Measurements from ENCODE around the gene CLMP.

The CLMP gene, protein sequence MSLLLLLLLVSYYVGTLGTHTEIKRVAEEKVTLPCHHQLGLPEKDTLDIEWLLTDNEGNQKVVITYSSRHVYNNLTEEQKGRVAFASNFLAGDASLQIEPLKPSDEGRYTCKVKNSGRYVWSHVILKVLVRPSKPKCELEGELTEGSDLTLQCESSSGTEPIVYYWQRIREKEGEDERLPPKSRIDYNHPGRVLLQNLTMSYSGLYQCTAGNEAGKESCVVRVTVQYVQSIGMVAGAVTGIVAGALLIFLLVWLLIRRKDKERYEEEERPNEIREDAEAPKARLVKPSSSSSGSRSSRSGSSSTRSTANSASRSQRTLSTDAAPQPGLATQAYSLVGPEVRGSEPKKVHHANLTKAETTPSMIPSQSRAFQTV

DNA sequence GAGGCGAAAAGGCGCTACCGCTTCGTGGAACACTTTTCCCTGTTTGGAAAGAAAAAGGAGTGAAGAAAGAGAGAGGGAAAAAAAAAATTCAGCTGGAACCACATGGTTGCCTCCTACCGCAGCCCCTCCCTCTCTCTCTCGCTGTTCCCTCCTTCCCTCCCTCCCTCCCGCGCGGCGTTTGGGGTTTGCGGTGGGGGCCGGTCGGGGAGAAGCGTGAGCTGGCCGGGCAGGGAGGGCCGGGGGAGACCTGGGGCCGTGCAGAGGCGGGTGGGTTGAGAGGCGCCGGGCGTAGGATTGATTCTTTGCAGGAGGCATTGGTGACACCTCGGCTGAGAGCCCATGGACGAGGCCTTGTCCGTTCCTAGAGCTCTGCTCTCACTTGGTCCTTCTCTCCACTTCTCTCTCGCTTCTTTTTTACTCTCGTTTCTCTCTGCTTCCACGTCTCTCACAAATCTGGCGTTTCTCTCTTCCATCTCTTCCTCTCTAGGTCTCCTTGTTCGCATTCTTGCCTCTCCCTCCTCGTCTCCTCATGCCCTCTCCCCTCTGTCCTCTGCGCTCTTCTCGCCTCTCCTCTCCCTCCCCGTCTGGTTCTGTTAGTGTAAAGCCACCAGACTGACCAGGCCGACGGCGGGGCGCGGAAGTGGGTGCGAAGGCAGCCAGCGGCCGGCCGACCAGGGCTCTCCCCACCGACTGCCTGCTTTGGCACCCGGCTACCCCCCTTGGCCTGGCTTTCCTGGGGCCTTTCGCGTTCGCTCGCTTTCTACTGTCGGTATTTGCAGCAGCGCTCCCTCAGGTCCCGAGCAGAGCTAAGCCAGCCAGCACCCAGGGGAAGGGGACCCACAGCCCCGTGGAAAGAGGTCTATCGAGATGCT is at the start of gene CLMP:
TSS of gene CLMP (minus strand) at position 61 of the 872 bp plus-strand sequence. CDS start 308 bp downstream, outside the sequence.
- peak in 1 of 2 donors; percentile 3 for DNase-seq

DNA sequence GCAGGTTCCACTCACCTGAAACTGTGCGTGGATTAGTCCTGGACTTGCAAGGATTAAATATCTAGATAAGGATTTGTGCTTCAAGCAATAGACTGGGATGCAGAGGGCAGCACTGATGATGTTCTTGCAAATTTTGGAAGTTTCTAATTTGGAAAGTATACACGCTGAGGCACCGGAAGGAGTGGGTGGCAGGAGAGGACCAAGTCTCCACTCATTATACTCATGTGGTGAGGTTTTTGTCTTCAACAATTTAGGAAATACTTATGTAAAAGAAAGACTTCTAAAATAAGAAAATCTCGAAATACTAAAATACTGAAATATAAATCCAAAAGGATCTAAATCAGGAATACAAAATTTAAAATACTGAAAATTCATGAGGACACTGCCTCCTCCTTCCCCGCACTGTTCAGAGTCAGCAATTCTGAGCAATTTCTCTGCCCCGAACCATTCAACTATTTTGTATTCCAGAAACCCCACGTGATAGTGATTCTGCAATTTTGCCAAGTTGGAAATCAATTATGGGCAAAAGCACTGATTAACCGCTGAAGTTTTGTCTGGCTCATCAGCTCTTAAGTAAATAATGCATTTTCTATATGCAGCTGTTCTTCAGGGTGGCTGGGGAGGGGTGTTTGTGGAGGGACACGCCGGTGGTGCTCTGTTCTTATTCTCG is 47.0 kb upstream of the CLMP start:
- no peak for DNase-seq

DNA sequence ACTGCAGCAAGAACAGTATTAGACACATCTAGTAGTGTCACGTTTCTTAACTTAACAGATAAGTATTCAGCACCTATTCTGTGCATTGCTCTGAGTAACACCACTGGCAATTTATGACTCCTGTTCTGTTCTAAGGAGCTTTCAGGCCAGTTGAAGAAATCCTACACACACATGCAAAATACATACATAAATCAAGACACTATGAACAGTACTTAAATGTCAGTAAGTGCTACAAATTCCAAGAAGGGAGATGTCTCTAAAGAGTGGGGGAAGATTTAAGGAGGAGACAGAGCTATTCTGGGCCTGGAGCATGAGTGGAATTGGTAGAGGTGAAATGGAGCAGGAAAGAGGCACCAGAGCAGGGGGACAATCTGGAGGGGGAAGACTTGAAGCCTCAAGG is 46.2 kb upstream of the CLMP start:
- no peak for DNase-seq

DNA sequence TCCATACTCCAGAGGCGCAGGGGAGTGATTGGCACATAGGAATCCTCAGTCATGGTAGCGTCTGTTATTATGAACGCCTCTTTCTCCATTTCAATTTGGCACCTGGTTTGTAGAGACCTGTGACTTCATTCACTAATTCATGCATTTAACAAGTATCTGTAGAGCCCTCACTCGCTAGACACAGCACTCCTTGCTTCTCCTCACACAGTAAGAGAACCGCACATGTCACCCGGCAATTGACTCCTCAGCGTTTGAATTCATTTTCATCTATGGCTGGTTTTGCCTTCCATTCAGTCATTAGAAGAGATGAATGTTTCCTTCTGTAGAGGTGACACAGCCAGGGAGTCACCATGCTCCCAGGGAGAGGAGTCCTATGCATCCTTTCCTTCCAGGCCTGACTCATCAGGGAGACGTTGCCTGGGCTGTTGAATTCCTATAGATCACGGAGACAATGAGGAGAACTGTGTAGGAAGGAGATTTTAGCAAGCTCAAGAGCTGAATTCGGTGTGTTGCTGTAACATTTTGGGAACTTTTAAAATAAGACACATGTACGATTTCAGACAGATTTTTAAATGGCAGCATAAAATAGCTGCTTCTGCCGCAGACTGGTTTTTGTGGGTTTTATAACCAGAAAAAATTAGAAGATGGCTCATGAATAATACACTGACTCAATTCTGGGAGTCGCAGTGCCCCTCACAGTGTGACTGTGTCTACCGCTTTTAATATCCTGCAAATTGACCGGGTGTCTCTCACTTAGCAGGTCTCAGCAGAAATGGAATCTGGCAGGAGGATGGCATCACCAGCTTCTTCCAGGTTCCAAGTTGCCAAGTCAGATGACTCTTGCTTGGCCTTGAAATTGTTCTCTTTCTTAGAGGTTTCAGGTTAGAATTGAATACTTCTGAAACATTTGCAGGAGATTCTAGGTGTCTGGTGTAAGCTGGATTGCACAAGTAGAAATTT is 44.4 kb upstream of the CLMP start:
- DNase-seq, result no peak

DNA sequence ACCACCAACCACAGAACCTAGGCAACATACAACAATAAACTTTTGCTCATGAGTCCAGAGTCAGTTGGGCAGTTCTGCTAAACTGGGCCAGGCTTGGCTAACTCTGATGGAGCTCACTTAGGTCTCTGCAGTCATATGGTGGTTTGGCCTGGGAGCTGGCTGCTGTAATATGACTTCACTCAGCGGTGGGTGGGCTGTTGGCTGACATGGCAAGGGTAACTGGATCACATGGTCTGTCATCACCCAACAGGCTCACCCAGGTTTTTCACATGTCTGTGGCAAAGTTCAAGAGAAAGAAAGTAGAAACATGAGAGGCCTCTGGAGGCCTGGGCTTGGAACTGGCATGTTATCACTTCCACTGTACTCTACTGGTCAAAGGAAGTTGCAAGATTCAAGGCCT is 43.2 kb upstream of the CLMP start:
- DNase-seq, result no peak

DNA sequence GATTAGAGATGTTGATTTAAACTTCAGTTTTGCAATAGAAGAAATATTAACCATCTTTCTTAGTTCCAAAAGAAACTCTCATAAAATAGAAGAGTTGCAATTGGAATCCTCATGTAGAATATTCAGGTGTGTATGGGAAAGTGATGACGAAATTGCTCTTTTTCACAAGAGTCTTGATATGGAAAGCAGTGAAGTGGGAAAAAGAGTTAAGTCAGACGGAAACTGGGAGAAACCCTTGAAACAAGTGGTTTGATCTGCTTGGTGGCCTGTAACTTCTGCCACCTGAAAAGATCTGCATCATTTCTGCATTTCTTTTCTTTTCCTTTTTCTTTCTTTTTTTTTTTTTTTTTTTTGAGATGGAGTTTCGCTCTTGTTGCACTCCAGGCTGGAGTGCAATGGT is 41.8 kb upstream of the CLMP start:
- no peak for DNase-seq

DNA sequence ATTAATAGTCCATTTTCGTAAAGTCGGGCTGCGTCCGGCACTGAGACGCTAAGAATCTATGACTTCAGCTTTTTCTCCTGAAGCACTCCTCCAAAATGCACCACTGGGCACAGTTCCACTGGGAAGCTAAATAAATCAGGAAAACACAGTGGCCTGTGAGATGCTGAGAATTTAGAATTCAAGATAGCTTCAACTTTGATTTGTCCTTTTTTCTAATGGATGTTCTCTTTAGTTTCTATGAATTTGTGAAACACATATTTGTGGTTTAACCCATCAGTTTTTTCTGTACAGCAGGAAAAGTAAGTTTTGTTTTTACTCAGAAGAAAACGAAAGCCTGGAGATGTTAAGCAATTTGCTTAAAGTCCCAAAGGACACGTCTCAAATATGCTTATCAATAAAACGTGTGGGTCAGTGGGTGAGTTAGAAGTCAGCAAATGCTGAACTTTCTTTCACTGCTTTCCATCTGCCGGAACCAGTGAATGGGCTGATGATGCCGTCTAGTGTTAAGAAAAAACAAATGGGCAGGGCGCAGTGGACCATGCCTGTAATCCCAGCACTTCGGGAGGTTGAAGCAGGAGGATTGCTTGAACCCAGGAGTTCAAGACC is 40.7 kb upstream of the CLMP start:
- DNase-seq, result no peak

DNA sequence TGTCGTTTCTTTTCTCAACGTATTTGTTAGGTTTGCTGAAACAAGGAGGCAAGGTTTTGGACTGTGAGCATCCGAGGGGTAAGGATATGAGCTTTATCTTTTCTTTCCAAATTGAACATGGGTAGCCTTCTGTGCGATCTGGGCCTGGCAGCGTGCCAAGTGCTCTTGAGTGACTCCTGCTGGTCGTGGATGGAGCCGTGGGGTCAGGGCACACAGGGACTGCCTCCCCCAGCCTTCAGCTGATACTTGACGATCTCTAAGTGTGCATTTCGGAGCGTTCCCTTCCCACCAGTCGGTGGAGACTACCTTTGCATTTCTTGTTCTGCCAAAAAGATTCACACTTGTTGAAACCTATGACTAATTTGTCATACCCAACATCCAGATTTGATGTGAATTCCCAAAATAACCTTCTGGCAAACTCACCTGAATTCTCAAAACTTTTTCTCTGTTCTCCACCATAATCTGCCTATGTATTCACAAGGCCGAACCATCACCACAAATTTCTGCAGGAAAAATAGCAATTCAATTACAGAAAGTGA is 40.1 kb upstream of the CLMP start:
- DNase-seq, result peak; percentile 30 to 40

DNA sequence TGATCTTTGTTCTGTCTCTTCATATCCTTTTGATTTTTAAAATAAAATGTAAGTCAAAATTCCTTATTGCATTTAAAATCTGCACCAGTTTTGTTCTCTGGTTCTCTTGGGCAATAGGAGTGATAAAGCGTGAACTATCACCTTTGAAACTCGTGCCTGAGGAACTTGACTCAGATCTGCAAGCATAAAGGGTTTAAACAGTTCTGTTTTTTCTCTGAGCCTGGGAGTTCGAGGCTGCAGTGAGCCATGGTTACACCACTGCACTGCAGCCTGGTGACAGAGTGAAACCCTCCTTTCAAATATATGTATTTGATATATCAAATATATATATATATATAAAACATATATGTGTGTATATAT is 38.9 kb upstream of the CLMP start:
- DNase-seq, result no peak

DNA sequence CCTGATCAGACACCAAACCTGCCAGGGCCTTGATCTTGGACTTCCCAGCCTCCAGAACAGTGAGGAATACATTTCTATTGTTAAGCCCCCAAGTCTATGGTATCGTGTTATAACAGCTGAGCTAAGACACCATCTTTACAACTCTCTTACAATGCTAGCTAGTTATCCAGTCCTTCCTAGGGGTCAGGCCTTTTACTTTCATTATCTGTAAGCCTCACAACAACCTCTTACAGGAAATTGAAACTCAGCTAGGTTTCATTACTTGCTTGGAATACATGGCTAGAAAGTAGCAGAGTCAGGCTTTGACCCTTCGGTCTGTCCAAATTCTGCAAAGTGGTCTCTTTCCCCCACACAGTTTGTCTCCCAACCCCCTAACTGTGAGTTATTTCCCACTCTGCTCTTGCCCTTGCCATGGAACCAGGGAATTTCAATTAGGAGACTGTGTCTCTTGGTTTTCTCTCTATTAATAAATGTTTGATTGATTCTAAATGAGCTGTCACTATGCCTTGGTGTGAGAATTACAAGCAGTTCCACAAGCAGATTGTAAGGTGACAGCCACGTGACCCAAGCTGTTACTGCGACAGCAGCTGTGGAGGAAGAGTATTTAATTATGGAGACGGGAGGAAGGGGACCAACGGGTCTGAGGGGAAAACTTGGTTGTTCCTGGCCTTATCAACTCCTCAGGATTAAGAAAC is 38.4 kb upstream of the CLMP start:
- DNase-seq, result peak in 1 of 2 donors; percentile 11

DNA sequence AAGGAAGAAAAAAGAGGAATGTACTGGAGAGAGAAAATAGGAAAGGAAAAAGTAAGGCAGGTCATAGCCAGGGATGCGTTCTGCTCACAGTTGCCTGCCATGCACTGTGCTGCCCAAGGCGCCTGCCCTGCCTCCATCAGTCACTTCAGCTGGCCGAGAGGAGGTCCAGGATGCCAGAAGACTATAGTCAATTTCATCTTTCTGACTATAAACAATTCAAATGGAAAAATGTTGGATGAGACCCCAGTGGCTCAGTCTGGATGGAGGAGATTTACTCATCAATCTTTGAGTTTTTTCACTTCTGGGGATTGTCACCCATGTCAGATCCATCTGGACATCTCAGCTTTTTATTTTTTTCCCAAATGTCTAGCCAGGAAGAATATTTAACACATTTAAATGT is 36.7 kb upstream of the CLMP start:
- no peak for DNase-seq

DNA sequence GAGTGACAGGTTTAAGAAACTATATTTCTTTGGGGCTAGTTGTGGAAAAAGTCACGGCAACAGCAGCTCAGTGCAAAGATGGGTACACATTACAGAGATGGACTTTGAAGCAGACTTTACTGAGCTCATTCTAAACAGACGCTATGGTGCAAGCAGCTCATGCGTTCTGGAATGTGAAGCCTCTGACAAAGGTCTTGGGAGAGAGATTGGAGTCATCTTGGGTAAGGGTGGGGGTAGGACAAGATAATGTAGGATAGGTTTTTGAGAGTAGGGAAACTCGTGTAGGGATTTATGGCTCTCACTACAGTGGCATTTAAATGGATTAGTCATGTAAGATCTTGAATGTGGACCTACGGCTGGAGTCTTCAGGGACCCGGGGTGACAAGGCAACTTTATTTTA is 36.2 kb upstream of the CLMP start:
- no peak for DNase-seq

DNA sequence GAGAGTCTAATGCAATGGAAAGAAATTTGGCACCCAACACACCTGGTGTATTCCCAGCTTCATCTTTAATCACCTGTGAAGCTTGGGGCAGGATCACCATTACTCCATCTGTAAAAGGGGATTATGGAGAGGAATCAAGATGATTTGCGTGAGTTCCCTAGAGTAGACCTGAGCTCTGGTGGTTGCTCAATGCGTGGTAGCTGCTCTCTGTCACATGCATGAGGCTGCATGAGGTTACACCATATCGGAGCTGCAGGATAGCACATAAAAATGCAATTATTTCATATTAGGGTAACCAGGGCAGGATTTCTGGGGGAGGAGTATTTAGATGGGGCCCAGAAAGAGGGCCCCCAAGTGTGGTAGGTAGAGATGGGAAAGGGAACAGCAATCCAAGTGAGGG is 35.3 kb upstream of the CLMP start:
- DNase-seq, result no peak

DNA sequence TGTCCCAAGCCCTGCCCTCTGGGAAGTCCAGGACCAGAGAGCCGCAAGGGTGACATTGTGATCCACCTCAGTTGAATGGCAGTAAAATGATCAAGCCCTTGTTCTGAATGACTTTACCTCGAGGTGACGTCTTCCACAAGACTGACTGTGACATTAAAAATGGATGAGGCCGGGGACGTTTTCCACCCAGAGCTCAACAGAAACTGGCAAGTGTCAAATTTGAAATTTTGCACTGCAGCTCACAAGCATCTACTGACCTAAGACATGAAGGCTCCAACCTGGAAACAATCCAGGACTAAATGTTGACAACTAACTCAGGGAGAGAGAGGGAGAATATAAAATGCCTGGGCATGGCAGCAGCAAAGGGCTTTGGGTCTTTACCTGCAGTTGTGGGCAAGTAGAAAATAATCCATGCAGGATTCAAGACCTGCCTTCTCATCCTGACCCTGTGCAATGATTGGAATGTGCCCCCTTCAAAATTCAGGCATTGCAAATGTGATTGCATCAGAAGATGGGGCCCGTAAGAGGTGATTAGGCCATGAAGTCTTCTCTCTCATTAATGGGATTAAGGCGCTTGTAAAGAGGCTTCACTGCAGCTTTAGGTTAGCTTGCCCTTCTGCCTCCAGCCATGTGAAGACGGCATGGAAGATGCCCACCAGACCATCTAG is 33.6 kb upstream of the CLMP start:
- no peak for DNase-seq

DNA sequence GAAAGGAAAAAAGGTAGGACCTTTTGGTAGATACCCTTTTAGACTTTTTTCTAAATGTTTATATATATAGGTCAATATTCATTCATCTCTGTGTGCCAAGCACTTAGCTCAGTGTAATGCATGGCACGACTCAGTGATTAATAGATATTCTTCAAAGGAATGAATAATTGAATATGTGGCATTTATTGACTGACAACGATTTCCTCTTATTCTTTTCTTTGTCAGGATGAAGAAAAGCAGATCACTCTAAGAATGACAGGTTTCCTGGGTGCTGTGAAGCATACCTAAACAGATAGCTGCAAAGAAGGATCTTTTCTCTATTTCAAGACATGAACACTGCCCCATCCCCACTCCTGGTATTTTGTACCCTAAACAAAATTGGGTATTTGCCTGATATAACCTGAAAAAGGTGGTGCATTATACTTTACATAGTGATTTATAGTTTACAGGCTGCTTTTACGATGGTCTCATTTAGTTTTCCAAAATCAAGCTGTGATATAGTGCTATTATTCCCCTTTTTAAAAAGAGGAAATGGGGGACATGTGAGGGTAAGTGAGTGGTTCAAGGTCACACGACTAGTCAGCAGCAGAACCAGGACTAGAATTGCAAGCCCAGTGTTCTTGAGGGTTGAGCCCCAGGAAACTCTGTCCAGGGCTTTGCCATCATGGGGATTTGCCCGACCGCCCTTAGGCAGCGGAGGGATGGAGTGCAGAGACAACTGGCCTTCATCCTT is 32.9 kb upstream of the CLMP start:
- no peak for DNase-seq

DNA sequence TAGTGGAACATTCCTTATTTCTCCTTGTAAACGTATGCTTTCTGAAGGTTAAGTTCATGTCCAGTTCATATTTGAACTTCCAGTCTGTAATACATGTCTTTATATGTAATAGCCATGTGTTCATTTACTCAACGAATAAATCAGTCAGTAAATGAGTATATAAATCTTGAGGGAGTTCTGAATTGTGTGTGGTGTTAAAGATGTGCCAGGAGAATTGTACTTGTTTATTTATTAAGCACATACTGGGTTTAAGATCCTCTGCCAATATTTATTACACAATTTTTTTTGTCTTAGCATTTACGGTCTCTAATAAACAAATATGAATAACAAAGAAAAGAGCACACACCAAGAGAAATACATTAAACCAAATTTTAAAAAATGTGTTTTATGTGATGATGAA is 26.5 kb upstream of the CLMP start:
- no peak for DNase-seq

DNA sequence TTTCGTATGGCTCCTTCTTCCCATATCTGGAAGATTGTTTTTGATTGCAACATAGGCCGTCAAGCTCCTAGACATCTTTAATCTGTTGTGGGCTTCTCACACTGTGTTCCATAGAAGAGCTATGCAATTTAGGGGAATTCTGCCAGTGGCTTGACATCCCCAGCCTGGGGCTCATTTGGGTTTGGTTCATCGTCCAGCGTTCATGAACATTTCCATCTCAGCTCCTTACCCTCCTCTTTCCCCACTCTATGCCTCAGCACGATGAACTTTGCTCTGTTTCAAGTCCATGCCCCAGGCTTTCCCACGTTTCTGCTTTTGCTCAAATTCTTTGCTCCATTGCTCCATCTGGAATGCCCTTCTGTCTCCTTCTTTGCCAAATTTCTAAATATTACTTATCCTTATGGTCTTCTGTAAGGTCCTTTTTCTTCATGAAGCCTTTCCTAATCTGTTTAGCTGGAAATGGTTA is 26.1 kb upstream of the CLMP start:
- no peak for DNase-seq

DNA sequence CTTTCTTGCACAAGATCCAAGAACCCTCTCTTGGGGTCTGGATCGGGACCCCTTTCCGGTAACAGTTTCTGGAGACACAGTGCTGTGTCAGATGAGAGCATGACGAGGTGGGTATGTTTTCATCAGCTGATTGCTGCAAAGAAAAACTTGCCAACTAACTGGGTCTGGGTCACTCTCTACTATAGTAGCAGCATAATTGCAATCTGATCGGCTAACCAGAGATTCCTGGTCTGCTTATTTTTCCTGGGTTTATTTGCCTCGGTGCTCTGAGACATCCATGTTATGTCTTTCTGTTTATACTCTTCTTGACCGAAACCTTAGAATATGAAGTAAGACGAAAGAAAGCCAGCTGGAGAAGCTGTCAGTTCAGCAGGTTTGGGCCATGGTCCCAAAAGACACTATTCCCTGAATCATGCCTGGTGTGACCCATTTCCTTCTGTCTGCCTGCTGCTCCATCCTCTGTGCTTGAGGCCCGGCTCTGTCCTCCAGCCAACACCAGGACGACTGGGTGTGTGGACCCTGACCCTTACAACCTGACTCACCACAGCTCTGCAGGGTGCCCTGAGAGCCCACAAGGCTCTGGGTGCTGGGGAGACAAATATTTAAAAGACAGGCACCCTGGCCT is 24.1 kb upstream of the CLMP start:
- DNase-seq, result no peak

DNA sequence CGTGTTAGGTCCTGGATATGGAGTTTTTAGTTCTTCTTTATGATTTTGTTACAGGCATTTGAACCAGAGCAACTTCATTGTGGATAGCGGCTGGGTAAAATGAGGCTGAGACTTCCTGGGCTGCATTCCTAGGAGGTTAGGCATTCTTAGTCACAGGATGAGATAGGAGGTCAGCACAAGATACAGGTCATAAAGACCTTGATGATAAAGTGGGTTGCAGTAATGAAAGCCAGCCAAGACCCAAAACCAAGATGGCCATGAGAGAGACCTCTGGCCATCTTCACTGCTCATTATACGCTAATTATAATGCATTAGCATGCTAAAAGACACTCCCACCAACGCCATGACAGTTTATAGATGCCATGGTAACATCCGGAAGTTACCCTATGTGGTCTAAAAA is 23.4 kb upstream of the CLMP start:
- no peak for DNase-seq
